ACC112 (cell line): ENCODE measurements around the gene BICDL2.

Experiments
- H2AFZ ChIP-seq: fragments of 200-600 bp; sonication (generic); one replicate; pipeline ENCODE4 v1.6.0; 2017; ENCODE audit warnings: antibody characterized with exemption, low read length; ENCODE audit not compliant: unreplicated experiment
- H3K27ac ChIP-seq: fragments of 200-600 bp; sonication (generic); 2 replicates; pipeline ENCODE4 v1.5.1; 2014; ENCODE audit warnings: low read depth, mild to moderate bottlenecking, antibody characterized with exemption, low read length, moderate library complexity
- H3K27me3 ChIP-seq: fragments of 200-600 bp; sonication (generic); 2 replicates; pipeline ENCODE4 v1.6.1; 2014; ENCODE audit warnings: mild to moderate bottlenecking, antibody characterized with exemption, low read length, moderate library complexity, mixed read lengths; ENCODE audit not compliant: insufficient read depth
- H3K36me3 ChIP-seq: fragments of 200-600 bp; sonication (generic); 2 replicates; pipeline ENCODE4 v1.6.1; 2016; ENCODE audit warnings: mild to moderate bottlenecking, antibody characterized with exemption, low read length, moderate library complexity, mixed read lengths; ENCODE audit not compliant: insufficient read depth
- H3K4me1 ChIP-seq: fragments of 200-600 bp; sonication (generic); one replicate; pipeline ENCODE4 v1.6.1; 2016; ENCODE audit warnings: low read length, mixed read lengths; ENCODE audit not compliant: insufficient read depth, unreplicated experiment, control insufficient read depth
- H3K4me3 ChIP-seq: fragments of 200-600 bp; sonication (generic); 2 replicates; pipeline ENCODE4 v1.5.1; 2014; ENCODE audit warnings: mild to moderate bottlenecking, low read depth, low read length
- H3K79me2 ChIP-seq: fragments of 200-600 bp; sonication (generic); one replicate; pipeline ENCODE4 v1.6.0; 2016; ENCODE audit warnings: low read length; ENCODE audit not compliant: control insufficient read depth, unreplicated experiment, insufficient read depth

The BICDL2 gene

GRCh38 chr16:3023669-3024478 lies 12.9 kb downstream of the BICDL2 start, which contains the start of the genes HCFC1R1 and THOC6:
HCFC1R1 (minus strand) TSS chr16:3023942; CDS start chr16:3023941, 1 bp downstream.
THOC6 (plus strand) TSS chr16:3024035; CDS start chr16:3024327, 292 bp downstream.
- Histone ChIP-seq H3K4me1 (peaks cover 10% of the 10 kb centered on the region), H3K36me3 (no peaks in the 10 kb centered on the region), H3K79me2 (no peaks in the 10 kb centered on the region), H3K4me3 (peak within 1 kb of the TSS; percentile 93), H3K27me3 (no peaks in the 10 kb centered on the region), H3K27ac (peak within 1 kb of the TSS; percentile 99), H2AFZ (no peak within 1 kb of the TSS)

- no peak overlapping the region for H2AFZ ChIP-seq
These were observed 13.4 kb downstream of the BICDL2 start for GRCh38 chr16:3023415-3023668.

GRCh38 chr16:3022684-3023414 lies 13.9 kb downstream of the BICDL2 start:
- peak overlapping the region; percentile 93 for H3K4me3 ChIP-seq
- H3K4me1 ChIP-seq, result peaks cover 10% of the 10 kb centered on the region
- no peaks in the 10 kb centered on the region for H3K79me2 ChIP-seq
- H2AFZ ChIP-seq, result no peak overlapping the region
- no peaks in the 10 kb centered on the region for H3K36me3 ChIP-seq
- peak overlapping the region; percentile 99 for H3K27ac ChIP-seq
- no peaks in the 10 kb centered on the region for H3K27me3 ChIP-seq

More at GRCh38 chr16:3023415-3023668, 13.4 kb downstream of the BICDL2 start:
- Histone ChIP-seq H3K79me2 (no peaks in the 10 kb centered on the region), H3K4me3 (peak overlapping the region; percentile 93), H3K27me3 (no peaks in the 10 kb centered on the region), H3K27ac (peak overlapping the region; percentile 99), H3K36me3 (no peaks in the 10 kb centered on the region), H3K4me1 (peaks cover 10% of the 10 kb centered on the region)

GRCh38 chr16:3022208-3022683 lies 14.5 kb downstream of the BICDL2 start:
- no peaks in the 10 kb centered on the region for H3K79me2 ChIP-seq
- no peaks in the 10 kb centered on the region for H3K36me3 ChIP-seq
- H3K4me1 ChIP-seq, result peaks cover 10% of the 10 kb centered on the region
- H3K27me3 ChIP-seq, result no peaks in the 10 kb centered on the region
- peak overlapping the region; percentile 93 for H3K4me3 ChIP-seq
- H3K27ac ChIP-seq, result peak overlapping the region; percentile 99
- no peak overlapping the region for H2AFZ ChIP-seq

GRCh38 chr16:3021449-3022207 lies 15.1 kb downstream of the BICDL2 start:
- Histone ChIP-seq H3K27ac (peak overlapping the region; percentile 99), H3K79me2 (no peaks in the 10 kb centered on the region), H2AFZ (no peak overlapping the region), H3K27me3 (no peaks in the 10 kb centered on the region), H3K4me1 (peaks cover 10% of the 10 kb centered on the region), H3K36me3 (no peaks in the 10 kb centered on the region), H3K4me3 (peak overlapping the region; percentile 93)

- Histone ChIP-seq H3K27me3 (no peaks in the 10 kb centered on the region), H2AFZ (peak overlapping the region; percentile 18), H3K79me2 (no peaks in the 10 kb centered on the region), H3K36me3 (no peaks in the 10 kb centered on the region), H3K4me3 (peak overlapping the region; percentile 93), H3K4me1 (peaks cover 10% of the 10 kb centered on the region), H3K27ac (peak overlapping the region; percentile 99)
These were observed 15.9 kb downstream of the BICDL2 start for GRCh38 chr16:3020604-3021448.

GRCh38 chr16:3020247-3020603 lies 16.5 kb downstream of the BICDL2 start, which contains the start of gene TNFRSF12A:
TNFRSF12A (plus strand) TSS chr16:3020368; CDS start chr16:3020398, 30 bp downstream.
- Histone ChIP-seq H3K27me3 (no peaks in the 10 kb centered on the region), H2AFZ (peak within 1 kb of the TSS; percentile 73), H3K79me2 (no peaks in the 10 kb centered on the region), H3K27ac (peak within 1 kb of the TSS; percentile 99), H3K4me1 (peaks cover 10% of the 10 kb centered on the region), H3K36me3 (no peaks in the 10 kb centered on the region), H3K4me3 (peak within 1 kb of the TSS; percentile 93)

- peaks cover 10% of the 10 kb centered on the region for H3K4me1 ChIP-seq
- no peaks in the 10 kb centered on the region for H3K27me3 ChIP-seq
- H2AFZ ChIP-seq, result peak overlapping the region; percentile 73
- H3K79me2 ChIP-seq, result no peaks in the 10 kb centered on the region
- H3K36me3 ChIP-seq, result no peaks in the 10 kb centered on the region
- peak overlapping the region; percentile 93 for H3K4me3 ChIP-seq
- peak overlapping the region; percentile 99 for H3K27ac ChIP-seq
These were observed 17.0 kb downstream of the BICDL2 start for GRCh38 chr16:3019594-3020246.

- no peak within 1 kb of the TSS for H3K27ac ChIP-seq
- peaks cover 9% of the 10 kb centered on the region for H3K4me1 ChIP-seq
- H3K4me3 ChIP-seq, result no peak within 1 kb of the TSS
- H2AFZ ChIP-seq, result no peak within 1 kb of the TSS
- peaks cover 9% of the 10 kb centered on the region; the same call in 1 of the 2 replicates for H3K27me3 ChIP-seq
- H3K79me2 ChIP-seq, result no peaks in the 10 kb centered on the region
- H3K36me3 ChIP-seq, result no peaks in the 10 kb centered on the region
These were observed 18.8 kb downstream of the BICDL2 start, which contains the start of gene CLDN6 for GRCh38 chr16:3017794-3018506. CLDN6 (minus strand) TSS chr16:3018183; CDS start chr16:3016021, 2,162 bp downstream.
